HG03439 (cell line): ENCODE results near the gene ARHGEF3.

Source experiments
- ATAC-seq: cut with Tn5 transposase; IDR thresholded peaks from one replicate; pipeline ENCODE4 v1.9.1; 2021; ENCODE audit warnings: mild to moderate bottlenecking, moderate library complexity; ENCODE audit not compliant: unreplicated experiment

ARHGEF3 gene

DNA sequence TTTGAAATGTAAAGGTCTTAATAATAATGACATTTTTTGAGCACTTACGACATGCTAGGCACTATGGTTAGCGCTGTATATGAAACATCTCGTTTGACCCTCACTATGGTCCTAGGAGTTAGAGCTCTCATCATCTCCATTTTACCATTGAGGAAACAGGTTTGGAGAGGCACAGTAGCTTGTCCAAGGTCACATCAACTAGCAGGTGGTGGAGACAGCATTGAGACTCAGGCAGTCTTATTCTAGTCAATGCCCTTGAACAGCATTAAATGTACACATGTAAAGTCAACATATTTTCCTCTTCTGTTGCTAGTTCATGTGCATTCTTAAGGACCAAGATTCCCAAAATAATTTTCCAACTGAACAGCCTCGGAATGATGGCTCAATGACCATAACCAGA, 4.8 kb downstream of the ARHGEF3 start:
- no peak for ATAC-seq

GRCh38 chr3:56796202-56796601, 5.5 kb downstream of the ARHGEF3 start:
- ATAC-seq: no peak

DNA sequence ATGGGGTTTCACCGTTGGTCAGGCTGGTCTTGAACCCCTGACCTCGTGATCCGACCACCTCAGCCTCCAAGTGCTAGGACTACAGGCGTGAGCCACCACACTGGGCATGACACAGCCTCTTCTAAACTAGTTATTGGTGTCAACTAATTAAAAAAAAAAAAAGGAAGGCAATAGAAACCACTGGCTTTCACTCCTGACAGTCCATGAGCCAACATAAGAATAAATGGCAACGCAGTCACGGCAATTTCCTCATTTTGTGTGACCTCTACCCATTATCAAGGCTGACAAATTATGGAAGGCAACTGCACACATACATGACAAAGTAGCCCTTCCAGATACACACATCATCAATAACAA, 5.9 kb downstream of the ARHGEF3 start:
- ATAC-seq: no peak

- no peak for ATAC-seq
Measured at GRCh38 chr3:56795097-56795828, 6.5 kb downstream of the ARHGEF3 start.

- no peak for ATAC-seq
Measured at GRCh38 chr3:56792193-56792592, 9.6 kb downstream of the ARHGEF3 start.

GRCh38 chr3:56790016-56790821, 11.5 kb downstream of the ARHGEF3 start:
- ATAC-seq: no peak

- ATAC-seq: no peak
Measured at GRCh38 chr3:56789076-56789475, 12.7 kb downstream of the ARHGEF3 start.

GRCh38 chr3:56788521-56788920, 13.2 kb downstream of the ARHGEF3 start:
- no peak for ATAC-seq

DNA sequence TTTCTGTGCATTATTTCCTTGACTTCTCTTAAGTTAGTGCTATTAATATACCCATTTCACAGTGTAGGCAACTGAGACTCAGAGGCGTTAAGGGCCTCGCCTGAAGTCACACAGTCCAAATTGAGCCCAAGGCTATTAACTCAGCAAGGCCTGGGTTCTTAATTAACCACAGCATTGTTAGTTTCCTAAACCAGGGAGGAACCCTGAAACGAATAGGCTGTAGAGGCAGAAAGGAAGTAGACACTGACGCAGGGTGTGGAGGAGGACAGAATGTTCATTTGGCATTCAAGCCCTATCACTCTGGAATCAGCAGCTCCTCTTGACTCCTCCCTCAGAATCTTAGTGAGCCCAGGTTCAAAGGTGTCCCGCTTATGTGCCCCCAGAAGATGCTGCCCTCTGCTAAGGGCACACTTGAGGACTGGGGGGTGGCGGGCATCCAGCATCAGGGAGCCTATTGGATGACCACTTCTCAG, 13.9 kb downstream of the ARHGEF3 start:
- ATAC-seq: no peak

- no peak for ATAC-seq
Measured at GRCh38 chr3:56787258-56787775, 14.4 kb downstream of the ARHGEF3 start.

DNA sequence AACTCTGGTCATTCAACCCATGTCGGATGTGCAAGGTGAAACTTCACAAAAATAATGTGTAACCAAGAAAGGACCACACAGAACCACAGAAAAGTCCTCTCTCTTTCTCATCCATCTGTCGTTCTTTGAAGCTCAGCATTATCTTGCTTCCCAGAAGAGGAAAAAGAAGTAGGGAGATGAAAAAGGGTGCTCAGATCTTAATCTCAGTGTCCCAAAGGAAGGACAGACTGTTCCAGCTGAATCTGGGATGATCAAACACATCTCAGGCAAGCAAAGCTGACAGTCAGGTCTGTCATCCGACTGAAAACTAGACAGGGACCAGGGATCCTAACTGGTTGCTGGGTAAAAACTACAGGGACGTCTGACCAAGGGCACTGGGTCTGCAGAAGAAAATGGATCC, 16.2 kb downstream of the ARHGEF3 start:
- no peak for ATAC-seq

GRCh38 chr3:56784448-56785001, 17.2 kb downstream of the ARHGEF3 start:
- no peak for ATAC-seq

DNA sequence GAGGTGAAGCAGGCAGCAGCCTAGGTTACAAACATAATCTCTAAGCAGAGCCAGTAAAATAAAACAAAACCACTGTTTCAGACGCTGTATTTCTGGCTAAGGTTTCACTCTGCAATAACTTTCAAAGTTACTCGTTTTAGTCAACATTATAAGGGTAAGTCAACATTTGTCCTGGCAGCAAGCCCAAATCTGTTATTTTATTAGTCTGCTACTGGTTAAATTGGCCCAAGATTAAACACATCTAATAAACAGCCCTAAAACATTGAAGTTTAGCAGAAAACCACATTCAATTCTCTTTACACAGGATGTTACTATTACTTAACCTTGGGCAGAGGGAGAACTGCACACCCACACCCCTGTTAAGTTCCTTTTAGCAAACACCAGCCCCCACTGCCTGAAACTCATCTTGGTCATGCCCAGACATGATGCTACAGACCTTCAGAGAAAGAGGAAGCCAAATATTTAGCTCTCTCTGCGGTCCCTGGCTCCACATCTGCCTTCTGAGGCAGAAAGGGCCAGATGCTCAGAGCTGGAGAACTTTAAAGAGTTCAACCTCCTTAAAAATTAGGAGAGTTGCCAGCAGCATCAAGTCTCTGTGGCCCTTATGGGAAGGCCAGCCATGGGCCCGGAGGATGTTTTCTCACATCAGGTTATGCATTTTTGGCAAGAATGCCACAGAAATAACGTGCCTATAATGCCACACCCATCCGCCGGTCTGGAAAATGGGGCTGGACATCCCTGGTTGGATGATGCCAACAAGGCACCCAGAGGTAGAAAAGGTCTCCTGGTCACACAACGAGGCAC, 17.9 kb downstream of the ARHGEF3 start:
- peak; percentile 98 for ATAC-seq

GRCh38 chr3:56782906-56783305, 18.8 kb downstream of the ARHGEF3 start:
- no peak for ATAC-seq

DNA sequence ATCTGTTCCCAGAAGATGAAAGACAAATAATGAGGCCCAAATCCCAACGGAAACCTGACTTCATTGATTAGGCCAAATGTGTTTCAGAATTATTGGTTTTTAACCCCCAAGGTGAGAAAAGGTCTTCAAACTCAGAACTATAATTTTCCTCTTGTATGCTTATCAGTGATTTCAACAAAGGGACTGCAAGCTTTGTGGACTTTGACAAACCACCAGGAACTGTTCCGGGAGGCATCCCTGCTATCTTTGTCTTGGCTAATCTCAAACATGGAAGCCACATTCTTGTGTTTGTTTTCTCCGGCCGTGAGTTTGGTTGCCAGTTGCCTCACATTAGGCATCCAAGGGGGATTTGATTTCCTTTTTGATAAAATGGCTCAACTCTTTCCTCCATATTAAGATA, 19.5 kb downstream of the ARHGEF3 start:
- no peak for ATAC-seq

DNA sequence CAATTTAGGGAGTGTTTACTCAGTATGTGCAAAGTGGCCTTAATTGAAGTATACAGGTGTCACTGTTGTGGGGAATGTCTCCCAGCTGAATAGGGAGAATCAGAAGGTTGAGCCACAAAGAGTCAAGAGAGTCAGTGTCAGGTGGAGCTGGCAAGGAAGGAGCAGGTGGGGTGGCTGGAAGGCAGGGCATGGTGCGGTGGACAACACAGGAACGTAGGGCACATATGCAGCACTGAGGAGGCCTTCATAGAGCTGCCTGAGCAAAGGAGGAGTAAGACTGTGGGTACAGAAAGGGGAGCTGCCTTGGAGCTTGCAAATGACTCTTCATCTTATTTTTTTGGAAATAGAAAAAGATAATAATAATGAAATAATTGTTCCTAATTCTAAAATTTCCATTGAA, 20.0 kb downstream of the ARHGEF3 start:
- ATAC-seq: no peak

GRCh38 chr3:56780936-56781335, 20.8 kb downstream of the ARHGEF3 start:
- ATAC-seq: no peak

- no peak for ATAC-seq
Measured at GRCh38 chr3:56778893-56779292, 22.9 kb downstream of the ARHGEF3 start.

- no peak for ATAC-seq
Measured at GRCh38 chr3:56776556-56776950, 25.2 kb downstream of the ARHGEF3 start.

DNA sequence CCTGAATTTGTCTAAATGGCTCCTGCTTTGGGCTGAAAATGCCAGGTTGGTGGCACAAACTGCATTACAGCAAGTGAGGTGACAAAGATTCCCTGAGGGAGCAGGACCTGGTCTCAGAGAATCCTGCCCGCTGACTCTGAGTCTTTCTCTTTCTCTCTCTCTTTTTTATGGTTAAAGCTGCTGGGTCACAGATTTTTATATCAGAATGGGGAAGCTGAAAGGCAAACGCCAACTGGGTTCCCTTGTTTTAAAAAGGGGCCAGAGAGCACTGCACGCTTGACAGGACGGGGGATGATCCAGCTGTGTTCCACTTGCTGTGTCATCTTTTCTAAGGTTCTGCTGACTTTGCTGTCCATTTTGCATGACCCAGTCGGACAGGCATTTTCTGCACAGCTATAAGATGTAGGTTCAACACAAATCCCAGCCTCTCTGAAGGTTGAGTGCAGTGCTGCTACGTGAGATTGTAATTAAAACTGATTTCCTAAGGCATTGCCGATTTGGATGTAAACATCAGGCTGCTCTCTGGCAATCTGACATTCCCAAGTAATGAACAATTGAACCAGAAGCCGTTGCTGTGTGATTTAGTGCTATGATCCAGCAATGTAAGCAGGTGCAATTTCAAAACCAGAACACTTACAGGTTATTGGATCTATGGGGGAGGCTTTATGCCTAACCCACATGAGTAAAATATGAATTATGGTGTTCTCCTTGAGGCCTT, 25.8 kb downstream of the ARHGEF3 start:
- no peak for ATAC-seq
